ENCODE measurements around the gene EGR4. TPM values are rescaled to one million over a fixed set of nuclear protein-coding genes. Genes with fewer than 3 reads are reported as not detected.

The EGR4 gene
- total RNA-seq, 4 donors from 2014 or later = not detected

DNA sequence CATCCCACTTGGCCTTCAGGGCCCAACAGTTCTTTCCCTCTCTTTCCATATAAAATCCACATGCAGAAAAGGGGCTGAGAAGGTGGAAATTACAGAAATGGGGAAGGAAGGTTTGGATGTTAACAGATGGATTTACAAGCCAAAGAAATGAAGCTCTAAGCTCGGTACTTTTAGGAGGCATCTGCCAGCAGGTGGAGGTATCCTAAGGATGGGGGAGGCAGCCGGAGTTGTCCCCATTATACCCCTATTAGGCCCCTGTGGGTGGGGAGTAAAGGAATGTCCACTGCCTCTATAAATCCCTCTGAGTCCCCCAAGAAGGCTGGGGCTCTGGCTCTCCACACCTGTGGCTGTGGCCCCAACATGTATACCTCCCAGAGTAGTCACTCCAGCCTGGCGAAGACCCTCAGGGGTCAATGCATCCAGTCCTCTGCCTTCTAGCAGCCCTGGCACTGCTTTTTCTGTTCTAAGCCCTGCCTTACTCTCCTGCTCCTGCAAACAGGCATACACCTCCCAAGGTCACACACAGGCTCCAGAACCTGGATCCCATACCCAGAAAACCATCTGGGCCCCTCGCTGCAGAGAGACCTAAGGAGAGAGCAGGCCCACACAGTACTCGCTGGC is 10.3 kb downstream of the EGR4 start:
- no peak overlapping the region for H3K4me3 ChIP-seq (ENCODE audit: low read depth, poor library complexity, severe bottlenecking)
- DNase-seq (ENCODE audit: low spot score in 2 of 2) = peak in 1 of 2 donors; percentile 54
- TF ChIP-seq, protein P1, sequence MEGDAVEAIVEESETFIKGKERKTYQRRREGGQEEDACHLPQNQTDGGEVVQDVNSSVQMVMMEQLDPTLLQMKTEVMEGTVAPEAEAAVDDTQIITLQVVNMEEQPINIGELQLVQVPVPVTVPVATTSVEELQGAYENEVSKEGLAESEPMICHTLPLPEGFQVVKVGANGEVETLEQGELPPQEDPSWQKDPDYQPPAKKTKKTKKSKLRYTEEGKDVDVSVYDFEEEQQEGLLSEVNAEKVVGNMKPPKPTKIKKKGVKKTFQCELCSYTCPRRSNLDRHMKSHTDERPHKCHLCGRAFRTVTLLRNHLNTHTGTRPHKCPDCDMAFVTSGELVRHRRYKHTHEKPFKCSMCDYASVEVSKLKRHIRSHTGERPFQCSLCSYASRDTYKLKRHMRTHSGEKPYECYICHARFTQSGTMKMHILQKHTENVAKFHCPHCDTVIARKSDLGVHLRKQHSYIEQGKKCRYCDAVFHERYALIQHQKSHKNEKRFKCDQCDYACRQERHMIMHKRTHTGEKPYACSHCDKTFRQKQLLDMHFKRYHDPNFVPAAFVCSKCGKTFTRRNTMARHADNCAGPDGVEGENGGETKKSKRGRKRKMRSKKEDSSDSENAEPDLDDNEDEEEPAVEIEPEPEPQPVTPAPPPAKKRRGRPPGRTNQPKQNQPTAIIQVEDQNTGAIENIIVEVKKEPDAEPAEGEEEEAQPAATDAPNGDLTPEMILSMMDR (IDR thresholded peaks at IDR 0.05) = no peak
- TF ChIP-seq POLR2A (IDR thresholded peaks at IDR 0.05) = no peak
- intact Hi-C loops (cut with DNase I; ENCODE audit: low total_unique reads) = no loop called here
- 38 to 60% methylated on average over 5 of the region's 5 CpGs for WGBS, 2 donors

DNA sequence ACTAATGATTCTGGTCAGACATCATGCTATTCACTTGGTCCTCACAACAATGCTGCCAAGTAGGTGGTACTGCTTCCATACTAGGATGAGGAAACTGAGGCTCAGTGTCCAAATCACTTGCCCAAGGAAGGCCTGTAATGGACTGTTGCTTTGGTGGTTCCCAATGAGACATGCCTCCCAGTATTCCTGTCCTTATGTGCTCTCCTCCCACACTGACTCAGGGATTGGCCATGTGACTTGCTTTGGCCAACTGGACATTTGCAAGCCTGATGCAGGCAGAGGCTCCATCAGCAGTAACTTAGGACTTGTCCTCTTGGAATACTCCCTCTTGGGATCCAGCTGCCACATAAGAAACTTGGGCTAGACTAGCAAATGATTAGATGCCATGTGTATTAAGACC is 12.1 kb downstream of the EGR4 start:
- H3K4me3 ChIP-seq (ENCODE audit: low read depth, poor library complexity, severe bottlenecking) = no peak overlapping the region
- DNase-seq (ENCODE audit: low spot score in 2 of 2) = peak in 1 of 2 donors; percentile 25
- intact Hi-C loops (cut with DNase I; ENCODE audit: low total_unique reads) = no loop called here
- no peak for TF ChIP-seq POLR2A (IDR thresholded peaks at IDR 0.05)
- TF ChIP-seq, protein P1 (IDR thresholded peaks at IDR 0.05) = no peak

DNA sequence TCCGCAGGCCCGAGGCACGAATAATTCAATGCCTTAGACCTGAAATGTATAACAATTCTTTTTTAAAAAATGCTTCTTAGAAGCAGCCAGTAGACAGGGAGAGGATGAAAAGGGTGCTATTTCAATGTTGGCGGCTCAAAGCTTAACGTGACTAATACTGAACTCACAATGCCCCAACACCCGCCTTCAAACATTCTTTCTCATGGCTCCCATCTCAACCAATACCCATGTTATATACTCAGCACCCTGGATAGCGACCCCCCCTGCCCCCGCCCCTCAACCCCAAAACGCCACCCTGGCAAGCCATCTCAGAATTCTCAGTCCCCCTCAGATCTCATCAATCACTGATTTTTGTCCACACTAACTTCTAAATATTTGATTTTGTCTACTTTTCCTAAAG is 13.5 kb downstream of the EGR4 start:
- WGBS, 2 donors = 77 to 78% methylated on average over 9 of the region's 9 CpGs
- intact Hi-C loops (cut with DNase I; ENCODE audit: low total_unique reads) = no loop called here
- TF ChIP-seq, protein P1 (IDR thresholded peaks at IDR 0.05) = no peak
- TF ChIP-seq POLR2A (IDR thresholded peaks at IDR 0.05) = no peak
- H3K4me3 ChIP-seq (ENCODE audit: low read depth, poor library complexity, severe bottlenecking) = no peak overlapping the region
- peak in 1 of 2 donors; percentile 8 for DNase-seq (ENCODE audit: low spot score in 2 of 2)

DNA sequence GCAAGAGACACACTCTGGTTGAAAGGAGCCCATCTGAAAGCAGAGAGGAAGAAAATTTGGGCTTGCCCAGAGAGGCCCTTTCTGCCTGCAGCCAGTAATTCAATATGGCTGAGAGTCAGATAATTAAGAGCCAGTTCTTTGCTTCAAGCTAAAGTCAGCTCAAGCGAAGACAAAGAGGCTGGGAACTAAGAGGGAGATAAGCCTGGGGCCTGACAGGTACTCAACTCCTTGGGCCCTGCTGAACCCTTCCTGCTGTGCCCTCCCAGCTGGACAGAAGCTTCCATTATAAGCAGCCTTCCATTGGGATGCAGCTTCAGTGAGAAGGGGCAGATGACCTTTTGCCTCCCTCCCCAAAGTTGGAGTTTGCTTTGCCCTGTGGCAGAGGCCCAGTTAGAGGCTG is 21.1 kb downstream of the EGR4 start:
- H3K4me3 ChIP-seq (ENCODE audit: low read depth, poor library complexity, severe bottlenecking) = no peak overlapping the region
- DNase-seq (ENCODE audit: low spot score in 2 of 2) = no peak
- intact Hi-C loops (cut with DNase I; ENCODE audit: low total_unique reads) = no loop called here
- WGBS, 2 donors = 82 to 93% methylated on average over 1 of the region's 1 CpG
- TF ChIP-seq, protein P1 (IDR thresholded peaks at IDR 0.05) = no peak
- TF ChIP-seq POLR2A (IDR thresholded peaks at IDR 0.05) = no peak

- 15 to 42% methylated on average over 8 to 22 of the region's 22 CpGs for WGBS, 2 donors
- TF ChIP-seq, protein P1 (IDR thresholded peaks at IDR 0.05) = no peak
- TF ChIP-seq POLR2A (IDR thresholded peaks at IDR 0.05) = no peak
- no peak for DNase-seq (ENCODE audit: low spot score in 2 of 2)
- intact Hi-C loops (cut with DNase I; ENCODE audit: low total_unique reads) = no loop called here
- H3K4me3 ChIP-seq (ENCODE audit: low read depth, poor library complexity, severe bottlenecking) = no peak overlapping the region
Observed at GRCh38 chr2:73269686-73270465, 23.5 kb downstream of the EGR4 start.

All from lower leg skin (tissue), 4 donors.